Pancreas (tissue), 10 donors: ENCODE results near the gene PTPRG. TPM values are rescaled to one million over a fixed set of nuclear protein-coding genes. Genes with fewer than 3 reads are reported as not detected.
A peak's percentile ranks its signal among the peaks of the same experiment; 100 is the strongest.

Source experiments
- ATAC-seq, 4 donors: fragments of 200-7000 bp; cut with Tn5 transposase; one replicate each; pipeline versions ENCODE4 v1.8.0 to v1.9.1; 2020; ENCODE audit warnings: mild to moderate bottlenecking in 4 of 4, moderate library complexity in 4 of 4
- DNase-seq, 6 donors: peaks; one replicate each; pipeline ENCODE4 v3.0.0-alpha.2; 2020
- FAIRE-seq: peaks from 2 replicates; lab custom pipeline; 2012; peaks lifted over from hg19 to GRCh38; lab: Jason Lieb, UNC
- H3K27ac ChIP-seq, 4 donors: fragments of 200-600 bp; sonication (generic); 1 replicate in 3 of 4; 2 replicates in 1 of 4; pipeline versions ENCODE4 v1.5.0 to v1.8.0; 2020
- H3K27me3 ChIP-seq, 4 donors: fragments of 200-600 bp; one replicate each; pipeline ENCODE4 v1.8.0; 2021
- H3K36me3 ChIP-seq, 3 donors: fragments of 200-600 bp; sonication (generic) in 1 of 3; one replicate each; pipeline versions ENCODE4 v1.5.0 to v1.8.0; 2020 to 2021
- H3K4me1 ChIP-seq, 3 donors: fragments of 200-600 bp; one replicate each; pipeline ENCODE4 v1.8.0; 2021
- H3K4me3 ChIP-seq, 4 donors: fragments of 200-600 bp; sonication (generic) in 2 of 4; one replicate each; pipeline versions ENCODE4 v1.5.0 to v1.8.0; 2020 to 2021
- H3K9me3 ChIP-seq, 4 donors: fragments of 200-600 bp; one replicate each; pipeline ENCODE4 v1.8.0; 2021
- WGBS, 2 donors: extraction: QIAGEN DNeasy Blood & Tissue Kit; methylation state at CpG; one replicate each; pipeline ENCODE4 v1.1.7; 2013; 5-methylcytosine and 5-hydroxymethylcytosine counted together
- intact Hi-C, 3 donors: fragments of 100-400 bp; cut with DNase I; formaldehyde crosslinking; loops; one replicate each; pipeline versions ENCODE4 v1.11.1 to v1.14.2; 2022
- polyA plus RNA-seq, 2 donors: library from polyadenylated mRNA; stranded (reverse); fragments of 200-250 nt; gene quantifications; one replicate each; pipeline ENCODE4 v1.2.3, GENCODE V29; 2013
- total RNA-seq, 6 donors: library from RNA; stranded (reverse); fragmentation: NEBNext Ultra II Directional in 4 of 6; extraction: Animal tissue kit (Norgen Biotek cat#: 25700) in 4 of 6; gene quantifications; one replicate each; pipeline versions ENCODE4 v1.2.1 to v1.2.4, GENCODE V29; 2021 to 2023
- TF ChIP-seq, protein P1 (sequence below), 4 donors: fragments of 200-600 bp; sonication (generic) in 3 of 4; IDR thresholded peaks; one replicate each; pipeline versions ENCODE4 v1.5.0 to v1.8.0; 2021; ENCODE audit warnings: antibody characterized with exemption in 4 of 4
- donor health status: healthy with polysubstance abuse.
- donor health status: DM: no; HTN: no; CAD: no; lungs with moderate emphysema.
- donor health status: DM: no; HTN: no; CAD: no.
- donor health status: control.
- donor health status: control.
- donor health status: Bipolar disorder and iron deficiency.
- donor health status: DM: yes; HTN: yes; CAD: no.
- donor health status: DM: no; HTN: no; CAD: no.
- donor health status: DM: no; HTN: no; CAD: no.
- donor health status: DM: yes; HTN: yes; CAD: no.

Gene PTPRG
- total and polyA plus RNA-seq, 8 donors, result 2.8 to 20.5 (median 9.5) TPM

DNA sequence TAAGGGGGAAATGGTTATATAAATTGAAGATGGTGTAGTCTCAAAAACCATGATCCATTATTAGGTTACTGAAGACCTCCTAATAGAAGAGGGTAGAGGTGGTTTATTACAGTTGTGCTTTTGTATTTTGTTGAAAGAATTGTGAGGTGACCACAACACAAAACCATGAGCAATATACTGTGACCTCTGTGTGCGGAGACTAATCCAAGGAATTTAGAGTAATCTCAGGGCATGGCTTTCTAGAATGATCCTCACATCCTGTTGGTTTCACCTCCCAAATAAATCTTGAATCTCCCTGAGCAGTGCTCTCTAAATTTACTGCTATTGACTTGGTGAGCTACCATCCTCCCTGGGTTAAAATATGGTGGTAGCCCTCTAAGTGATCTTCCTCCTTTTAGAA lies 52.3 kb downstream of the PTPRG start:
- no peak overlapping the region for H3K4me3 ChIP-seq
- H3K36me3 ChIP-seq, result no peaks in the 10 kb centered on the region
- no peaks in the 10 kb centered on the region for H3K9me3 ChIP-seq
- TF ChIP-seq, protein P1, sequence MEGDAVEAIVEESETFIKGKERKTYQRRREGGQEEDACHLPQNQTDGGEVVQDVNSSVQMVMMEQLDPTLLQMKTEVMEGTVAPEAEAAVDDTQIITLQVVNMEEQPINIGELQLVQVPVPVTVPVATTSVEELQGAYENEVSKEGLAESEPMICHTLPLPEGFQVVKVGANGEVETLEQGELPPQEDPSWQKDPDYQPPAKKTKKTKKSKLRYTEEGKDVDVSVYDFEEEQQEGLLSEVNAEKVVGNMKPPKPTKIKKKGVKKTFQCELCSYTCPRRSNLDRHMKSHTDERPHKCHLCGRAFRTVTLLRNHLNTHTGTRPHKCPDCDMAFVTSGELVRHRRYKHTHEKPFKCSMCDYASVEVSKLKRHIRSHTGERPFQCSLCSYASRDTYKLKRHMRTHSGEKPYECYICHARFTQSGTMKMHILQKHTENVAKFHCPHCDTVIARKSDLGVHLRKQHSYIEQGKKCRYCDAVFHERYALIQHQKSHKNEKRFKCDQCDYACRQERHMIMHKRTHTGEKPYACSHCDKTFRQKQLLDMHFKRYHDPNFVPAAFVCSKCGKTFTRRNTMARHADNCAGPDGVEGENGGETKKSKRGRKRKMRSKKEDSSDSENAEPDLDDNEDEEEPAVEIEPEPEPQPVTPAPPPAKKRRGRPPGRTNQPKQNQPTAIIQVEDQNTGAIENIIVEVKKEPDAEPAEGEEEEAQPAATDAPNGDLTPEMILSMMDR (IDR thresholded peaks at IDR 0.05), result no peak
- no peak for DNase-seq
- no peak for FAIRE-seq
- no peaks in the 10 kb centered on the region for H3K4me1 ChIP-seq
- no peak overlapping the region for H3K27ac ChIP-seq
- intact Hi-C loops, result no loop called here
- no peak for ATAC-seq
- WGBS, 2 donors, result 98 to 100% methylated on average over 1 of the region's 1 CpG
- H3K27me3 ChIP-seq, result no peaks in the 10 kb centered on the region

DNA sequence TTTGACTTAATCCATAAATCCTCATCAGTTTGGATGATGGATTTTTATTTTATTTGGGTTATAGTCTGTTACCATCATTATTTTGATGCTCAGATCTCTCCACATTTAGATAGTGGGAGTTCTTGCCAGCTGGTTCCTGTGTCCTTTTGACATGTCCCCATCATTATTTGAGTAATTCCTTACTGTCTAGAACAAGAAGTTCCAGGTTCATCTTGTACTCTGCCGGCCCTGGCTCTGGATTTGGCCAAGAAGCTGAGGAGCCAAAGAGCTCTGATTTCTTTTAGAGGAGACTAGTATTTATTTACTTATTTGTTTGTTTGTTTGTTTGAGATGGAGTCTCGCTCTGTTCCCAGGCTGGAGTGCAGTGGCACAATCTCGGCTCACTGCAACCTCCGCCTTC lies 54.3 kb downstream of the PTPRG start:
- DNase-seq (no peak), FAIRE-seq (no peak), ATAC-seq (no peak)
- TF ChIP-seq, protein P1 (IDR thresholded peaks at IDR 0.05), result no peak
- Histone ChIP-seq H3K36me3 (no peaks in the 10 kb centered on the region), H3K27me3 (no peaks in the 10 kb centered on the region), H3K4me3 (no peak overlapping the region), H3K4me1 (no peaks in the 10 kb centered on the region), H3K9me3 (no peaks in the 10 kb centered on the region), H3K27ac (no peak overlapping the region)
- intact Hi-C loops, result no loop called here
- 94 to 98% methylated on average over 4 of the region's 4 CpGs for WGBS, 2 donors

DNA sequence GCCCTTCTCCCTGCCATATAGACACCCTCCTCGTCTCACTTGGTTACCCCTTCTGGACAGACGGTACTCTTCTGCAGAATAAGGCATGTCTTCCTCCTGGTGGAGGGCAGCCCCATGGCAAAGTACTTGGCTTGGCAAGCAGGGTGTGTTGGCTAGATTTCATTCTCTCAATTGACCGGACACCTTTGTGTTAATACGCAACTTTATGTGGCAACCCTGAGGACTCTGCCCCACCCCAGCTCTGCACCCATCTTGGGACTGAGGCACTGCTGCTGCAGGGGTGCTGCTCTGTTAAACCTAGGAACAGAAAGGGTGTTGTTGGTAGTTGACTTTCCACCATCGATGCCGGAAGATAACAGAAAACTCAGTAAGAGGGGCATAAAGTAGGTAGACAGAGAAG lies 55.2 kb downstream of the PTPRG start:
- WGBS, 2 donors, result 90 to 94% methylated on average over 6 of the region's 6 CpGs
- H3K9me3 ChIP-seq, result no peaks in the 10 kb centered on the region
- ATAC-seq, result no peak
- TF ChIP-seq, protein P1 (IDR thresholded peaks at IDR 0.05), result no peak
- no peak for DNase-seq
- no peak overlapping the region for H3K4me3 ChIP-seq
- H3K4me1 ChIP-seq, result no peaks in the 10 kb centered on the region
- H3K27me3 ChIP-seq, result no peaks in the 10 kb centered on the region
- FAIRE-seq, result no peak
- intact Hi-C loops, result no loop called here
- no peaks in the 10 kb centered on the region for H3K36me3 ChIP-seq
- no peak overlapping the region for H3K27ac ChIP-seq

DNA sequence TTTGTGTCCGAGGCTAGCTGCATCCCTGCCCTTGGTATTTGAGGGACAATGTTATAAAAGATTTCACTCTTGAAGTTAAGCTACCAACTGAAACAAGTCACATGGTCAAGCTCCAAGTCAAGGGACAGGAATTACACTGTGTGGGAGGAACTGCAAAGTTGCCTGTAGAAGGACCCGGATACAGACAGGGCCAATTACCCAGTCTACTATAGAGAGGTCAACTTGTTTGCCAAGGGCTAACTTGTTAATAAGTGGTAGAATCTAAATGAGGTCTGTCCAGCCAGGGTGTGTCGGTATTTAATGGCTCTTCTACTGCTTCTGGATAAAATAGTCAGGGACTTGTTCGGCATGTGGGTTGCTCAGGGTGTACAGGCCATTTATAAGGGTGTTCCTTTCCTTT lies 55.7 kb downstream of the PTPRG start:
- Histone ChIP-seq H3K4me1 (no peaks in the 10 kb centered on the region), H3K27me3 (no peaks in the 10 kb centered on the region), H3K27ac (no peak overlapping the region), H3K9me3 (no peaks in the 10 kb centered on the region), H3K4me3 (no peak overlapping the region), H3K36me3 (no peaks in the 10 kb centered on the region)
- 65 to 73% methylated on average over 4 of the region's 4 CpGs for WGBS, 2 donors
- no peak for DNase-seq
- TF ChIP-seq, protein P1 (IDR thresholded peaks at IDR 0.05), result no peak
- peak in 3 of 4 donors; percentile 35 to 57 (median 40) for ATAC-seq
- no peak for FAIRE-seq
- intact Hi-C loops, result no loop called here

- H3K27me3 ChIP-seq, result no peaks in the 10 kb centered on the region
- 83 to 86% methylated on average over 6 of the region's 6 CpGs for WGBS, 2 donors
- no peaks in the 10 kb centered on the region for H3K36me3 ChIP-seq
- H3K9me3 ChIP-seq, result no peaks in the 10 kb centered on the region
- DNase-seq (no peak), FAIRE-seq (no peak), ATAC-seq (no peak)
- no peak overlapping the region for H3K4me3 ChIP-seq
- no peak overlapping the region for H3K27ac ChIP-seq
- TF ChIP-seq, protein P1 (IDR thresholded peaks at IDR 0.05), result no peak
- intact Hi-C loops, result no loop called here
- no peaks in the 10 kb centered on the region for H3K4me1 ChIP-seq
These were observed 56.3 kb downstream of the PTPRG start for GRCh38 chr3:61617651-61618050.
